Suppressor macrophage (primary cell): ENCODE results near the gene FAM161A.
A peak's percentile ranks its signal among the peaks of the same experiment; 100 is the strongest.
"Not testable (repeated sequence)": the region's sequence is repeated elsewhere in the genome, so short reads cannot be mapped to it uniquely, and the experiment has no call there.

Experiments
- DNase-seq, 4 experiments: peaks; one replicate each; pipeline ENCODE4 v3.0.0-alpha.2; 2020 to 2022
- total RNA-seq, 17 experiments: gene quantifications; one replicate each; lab custom pipeline; 2026; ENCODE audit warnings: mixed read lengths in 6 of 17, inconsistent platforms in 3 of 17; lab: John Stamatoyannopoulos, UW

FAM161A gene
- 0.62 to 3.6 (median 2.1) reads per million in 17 experiments for total RNA-seq

- peak; percentile 89 to 96 (median 94) for DNase-seq
These were observed at the start of gene FAM161A for GRCh38 chr2:61853847-61854563. Gene FAM161A, minus strand, starts transcription at chr2:61854060. Its CDS starts 19 bp downstream, at chr2:61854041.

- DNase-seq = peak; percentile 32 to 78 (median 50)
These were observed 46.4 kb upstream of the FAM161A start for GRCh38 chr2:61900281-61900680.

DNA sequence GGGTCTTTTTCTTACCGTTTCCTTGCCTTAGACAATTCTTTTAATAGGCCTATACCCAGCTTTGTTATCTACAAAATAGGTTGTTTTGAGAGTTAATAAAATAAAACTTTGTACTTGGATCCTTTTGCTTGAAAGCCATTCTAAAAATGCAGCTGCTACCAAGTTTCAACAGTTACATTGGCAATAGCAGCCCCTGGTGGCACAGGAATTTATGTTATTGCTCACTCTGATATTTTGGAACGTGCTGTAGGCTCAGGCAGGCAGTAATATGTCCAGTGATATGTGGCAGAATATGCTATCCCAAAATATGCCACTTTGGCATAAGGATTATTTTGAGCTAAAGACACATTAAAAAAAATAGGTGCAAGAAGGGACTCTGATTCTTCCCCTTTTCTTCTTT lies 45.0 kb upstream of the FAM161A start:
- DNase-seq = peak; percentile 4 to 31 (median 19)

DNA sequence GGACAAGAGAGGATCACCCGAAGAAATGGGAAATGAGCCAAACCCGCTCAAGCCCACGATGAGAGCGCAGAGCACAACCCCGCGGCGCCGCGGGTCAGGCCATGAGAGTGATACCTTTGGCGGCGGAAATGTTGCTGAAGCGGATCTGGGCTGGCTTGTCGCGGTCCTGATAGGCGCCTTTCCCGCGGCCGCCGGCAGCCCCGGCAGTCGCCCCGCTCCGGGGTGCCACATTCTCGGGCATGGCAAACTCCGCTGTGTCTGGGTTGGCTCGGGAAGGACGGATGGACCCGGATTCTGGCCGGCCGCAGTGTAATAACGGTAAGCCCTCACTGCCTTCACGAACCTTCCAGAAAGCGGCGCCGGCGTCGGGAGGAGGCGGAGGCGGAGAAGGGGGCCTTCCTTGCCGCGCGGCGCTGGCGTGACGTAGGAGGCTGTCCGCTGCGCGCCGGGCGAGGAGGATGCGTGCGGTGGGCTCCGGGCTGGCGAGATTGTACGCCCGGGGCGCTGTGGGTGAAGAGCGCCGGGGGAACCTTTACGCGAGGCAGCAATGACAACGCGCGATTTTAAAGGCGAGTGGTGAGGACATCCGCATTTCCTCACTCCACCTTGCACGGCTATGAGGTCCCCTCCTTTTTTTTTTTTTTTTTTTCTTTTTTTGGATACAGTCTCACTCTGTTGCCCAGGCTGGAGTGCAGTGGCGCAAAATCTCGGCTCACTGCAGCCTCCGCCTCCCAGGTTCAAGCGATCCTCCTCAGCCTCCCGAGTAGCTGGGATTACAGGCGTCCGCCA lies 34.6 kb upstream of the FAM161A start, which contains the start of gene CCT4:
CCT4 (minus strand) TSS at position 390 of the 789 bp plus-strand sequence; CDS start at position 241, 149 bp downstream.
- peak; percentile 89 to 95 (median 93) for DNase-seq

DNA sequence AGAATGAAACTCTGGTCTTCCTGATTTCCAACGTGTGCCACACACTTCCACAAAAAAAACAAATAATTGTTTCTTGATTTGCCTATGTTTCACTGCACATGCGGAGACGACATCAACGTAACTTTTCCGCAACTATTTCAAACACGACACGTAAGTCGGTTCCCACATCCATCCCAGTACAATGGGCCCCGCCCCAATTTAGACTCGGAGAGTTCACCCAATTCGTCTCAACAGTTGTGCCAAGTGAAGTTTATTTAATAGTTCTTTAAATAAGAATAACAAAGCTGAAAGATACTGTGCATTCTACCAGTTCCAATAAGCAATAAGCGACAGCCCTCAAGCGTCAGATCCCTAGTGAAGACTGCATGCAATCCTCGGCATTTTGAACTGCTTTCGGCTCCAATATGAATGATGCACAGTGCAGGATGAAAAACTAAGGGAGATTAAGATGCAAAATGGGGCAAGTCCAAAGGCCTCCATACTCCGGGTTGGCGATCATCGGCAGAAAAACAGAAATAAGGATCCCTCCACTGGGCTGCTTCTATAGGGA lies 33.9 kb upstream of the FAM161A start:
- peak; percentile 47 to 60 (median 50) for DNase-seq

GRCh38 chr2:61885896-61886603 lies 32.2 kb upstream of the FAM161A start:
- DNase-seq = no peak

DNA sequence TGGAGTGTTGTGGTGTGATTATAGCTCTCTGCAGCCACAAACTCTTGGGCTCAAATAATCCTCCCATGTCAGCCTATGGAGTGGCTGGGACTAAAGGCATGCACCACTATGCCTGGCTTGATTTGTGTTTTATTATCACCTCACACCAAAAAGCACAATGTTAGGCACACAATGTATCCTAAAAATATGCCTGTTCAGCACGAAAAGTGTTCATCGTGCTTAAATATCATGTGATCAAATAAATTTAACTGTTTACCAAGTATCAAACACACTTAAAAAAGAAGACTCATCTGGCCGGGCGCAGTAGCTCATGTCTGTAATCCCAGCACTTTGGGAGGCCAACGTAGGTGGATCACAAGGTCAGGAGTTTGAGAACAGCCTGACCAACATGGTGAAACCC lies 29.0 kb upstream of the FAM161A start:
- DNase-seq = no peak

DNA sequence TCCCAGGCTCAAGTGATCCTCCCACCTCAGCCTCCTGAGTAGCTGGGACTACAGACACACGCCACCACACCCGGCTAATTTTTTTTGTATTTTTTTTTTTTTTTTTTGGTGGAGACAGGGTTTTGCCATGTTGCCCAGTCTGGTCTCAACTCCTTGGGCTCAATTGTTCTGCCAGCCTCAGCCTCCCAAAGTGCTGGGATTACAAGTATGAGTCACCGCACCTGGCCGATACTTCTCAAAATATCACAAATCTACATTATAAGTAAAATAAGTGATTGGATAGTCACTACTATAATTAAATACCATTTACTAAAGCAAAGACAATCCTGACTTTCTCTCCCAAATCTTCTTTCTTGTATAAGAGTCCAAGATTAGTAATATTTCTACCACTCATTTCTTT lies 25.5 kb upstream of the FAM161A start:
- DNase-seq = not testable (repeated sequence)

DNA sequence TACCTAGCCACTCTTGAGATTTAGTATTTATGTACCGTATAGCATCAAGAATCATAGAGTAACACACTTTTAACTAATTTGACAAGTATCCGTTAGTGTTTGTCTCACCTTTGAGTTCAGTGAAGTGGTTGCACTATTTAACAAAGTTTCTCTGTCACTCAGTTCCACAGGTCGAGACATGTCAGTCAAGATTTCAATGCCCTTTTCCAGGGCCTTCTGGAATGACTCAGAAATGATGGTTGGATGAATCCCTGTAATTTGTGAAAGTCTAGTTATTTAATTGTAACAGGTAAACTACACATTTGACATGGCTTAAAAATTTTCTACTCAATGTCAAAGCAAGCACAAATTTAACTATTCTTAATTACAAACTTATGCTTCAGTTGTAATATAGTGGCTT lies 24.9 kb upstream of the FAM161A start:
- no peak for DNase-seq

DNA sequence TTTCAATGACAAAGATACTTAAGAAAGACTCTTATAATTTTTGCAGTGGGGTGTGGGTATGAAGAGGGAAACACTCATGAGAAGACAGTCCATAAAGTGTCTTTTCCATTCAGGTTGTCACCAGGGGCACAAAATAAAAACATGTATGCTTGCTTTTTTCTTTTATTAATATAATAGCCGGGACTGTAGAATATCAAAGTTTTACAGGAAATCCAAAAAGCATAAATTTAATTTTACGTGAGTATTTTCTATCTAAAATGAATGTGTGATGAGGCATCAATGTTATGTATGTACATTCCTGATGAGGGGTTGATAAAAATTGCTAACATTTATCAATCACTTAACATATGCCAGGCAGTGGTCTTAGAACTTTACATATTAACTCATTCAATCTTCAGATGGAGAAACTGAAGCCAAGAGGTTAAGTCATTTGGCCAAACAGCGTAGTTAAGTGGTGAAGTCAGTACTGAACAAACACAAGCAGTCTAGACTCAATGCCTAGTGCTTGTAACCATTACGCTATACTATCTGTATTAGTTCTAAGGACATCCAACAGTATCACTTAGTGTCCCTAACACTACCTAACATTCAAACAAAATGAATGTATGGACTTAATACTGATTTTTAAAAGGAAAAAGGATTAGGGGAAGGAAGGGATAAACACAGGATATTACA lies 23.8 kb upstream of the FAM161A start:
- DNase-seq = no peak

- no peak for DNase-seq
These were observed 22.5 kb upstream of the FAM161A start for GRCh38 chr2:61876400-61876799.

- not testable (repeated sequence) for DNase-seq
These were observed 12.7 kb upstream of the FAM161A start for GRCh38 chr2:61866482-61867089.

- DNase-seq = no peak
These were observed 8.2 kb upstream of the FAM161A start for GRCh38 chr2:61862085-61862484.

DNA sequence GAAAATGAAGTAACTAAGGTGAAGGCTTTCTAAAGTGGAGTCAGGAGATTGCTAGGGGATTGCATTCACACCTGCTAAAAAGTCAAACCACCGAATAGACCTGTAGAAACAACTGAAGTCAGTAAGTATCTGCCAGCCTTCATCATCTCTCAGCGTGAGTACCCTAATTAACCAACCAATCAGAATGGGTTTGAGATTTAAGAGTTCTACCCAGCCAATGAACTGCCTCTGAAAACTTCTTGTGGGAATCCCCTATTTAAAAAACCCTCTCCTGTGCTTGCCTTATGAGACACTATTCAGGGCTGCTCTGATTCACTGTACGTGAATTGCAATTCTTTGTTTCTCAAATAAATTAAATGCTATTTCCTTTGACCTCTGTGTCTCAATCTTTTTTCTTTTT lies 3.4 kb upstream of the FAM161A start:
- no peak for DNase-seq

DNA sequence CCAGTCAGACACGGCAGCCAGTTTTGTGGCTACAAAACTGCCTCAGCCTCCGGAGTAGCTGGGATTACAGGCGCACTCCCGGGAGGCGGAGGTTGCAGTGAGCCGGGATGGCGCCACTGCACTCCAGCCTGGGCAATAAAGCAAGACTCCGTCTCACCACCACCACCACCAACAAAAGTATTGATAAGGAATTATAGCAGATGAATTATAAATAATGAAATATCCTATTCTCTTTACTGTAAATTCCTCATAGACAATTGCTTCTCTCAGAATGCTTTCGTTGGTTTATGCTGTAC lies 1.4 kb upstream of the FAM161A start:
- no peak for DNase-seq

DNA sequence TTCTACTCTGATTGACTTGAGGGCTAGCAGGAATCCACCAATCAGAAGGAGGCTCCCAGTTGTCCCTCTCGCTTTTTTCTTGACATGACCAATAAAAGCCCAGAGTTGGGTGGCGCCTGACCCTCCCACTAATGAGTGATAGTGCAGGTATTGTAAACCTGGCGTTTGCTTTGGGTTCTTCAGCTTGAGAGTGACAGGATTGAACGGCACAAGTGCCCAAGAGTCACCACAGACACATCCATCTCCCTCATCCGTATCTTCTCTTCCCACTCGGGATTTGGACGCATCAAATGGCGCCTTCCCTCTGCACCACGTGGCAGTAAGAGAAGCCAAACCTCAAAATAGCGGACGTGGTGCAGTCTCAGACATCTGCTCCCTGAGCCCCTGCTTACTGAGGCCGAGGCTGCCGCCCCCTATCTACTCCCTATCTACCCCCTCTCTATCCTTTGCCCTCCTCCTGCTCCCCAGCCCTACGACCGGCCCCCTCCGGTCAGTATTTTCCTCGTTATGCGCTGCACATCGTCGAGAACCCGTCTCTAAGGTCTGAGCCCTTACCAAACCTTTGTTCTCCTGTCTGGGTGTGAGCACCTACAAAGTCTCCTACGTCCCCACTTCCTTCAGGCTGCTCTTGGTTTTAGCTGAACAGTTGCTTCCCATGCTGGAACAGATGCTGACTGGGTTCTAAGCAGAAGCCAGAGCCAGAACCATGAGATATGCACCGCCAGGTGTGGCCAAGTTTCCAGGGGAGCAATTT lies 881 bp upstream of the FAM161A start:
- DNase-seq = peak; percentile 92 to 96 (median 95)

DNA sequence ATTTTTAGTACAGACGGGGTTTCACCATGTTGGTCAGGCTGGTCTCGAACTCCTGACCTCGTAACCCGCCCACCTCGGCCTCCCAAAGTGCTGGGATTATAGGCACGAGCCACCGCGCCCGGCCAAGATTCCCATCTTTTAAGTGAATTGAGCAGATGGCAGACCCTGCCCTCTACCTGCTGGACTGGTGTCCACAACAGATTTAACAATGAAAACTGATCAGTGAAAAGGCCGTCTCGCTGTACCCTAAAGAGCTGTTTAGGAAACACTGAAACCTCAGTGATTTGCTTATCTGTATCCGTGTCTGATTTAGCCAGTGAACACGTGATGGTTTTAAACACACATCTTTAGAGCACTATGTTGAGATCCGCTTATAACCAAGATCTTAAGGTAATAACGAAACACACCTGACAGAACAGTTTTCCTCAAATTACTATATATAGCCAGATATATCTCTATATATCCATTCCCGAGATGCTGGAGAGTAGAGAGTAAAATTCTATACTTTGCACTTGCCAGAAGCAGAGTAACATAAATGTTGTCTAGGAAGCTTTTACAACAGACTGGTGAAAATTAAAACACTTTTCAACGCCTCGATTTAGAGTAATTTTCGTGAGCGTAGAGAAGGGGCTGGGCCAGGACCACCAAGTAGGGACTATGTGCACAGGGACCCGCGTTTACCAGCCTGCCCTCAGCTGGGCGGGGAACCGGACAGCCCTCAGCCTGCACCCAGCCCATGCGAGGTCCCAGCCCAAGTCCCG lies 594 bp downstream of the FAM161A start:
- DNase-seq = peak in 2 of 4 experiments; percentile 62 to 72

DNA sequence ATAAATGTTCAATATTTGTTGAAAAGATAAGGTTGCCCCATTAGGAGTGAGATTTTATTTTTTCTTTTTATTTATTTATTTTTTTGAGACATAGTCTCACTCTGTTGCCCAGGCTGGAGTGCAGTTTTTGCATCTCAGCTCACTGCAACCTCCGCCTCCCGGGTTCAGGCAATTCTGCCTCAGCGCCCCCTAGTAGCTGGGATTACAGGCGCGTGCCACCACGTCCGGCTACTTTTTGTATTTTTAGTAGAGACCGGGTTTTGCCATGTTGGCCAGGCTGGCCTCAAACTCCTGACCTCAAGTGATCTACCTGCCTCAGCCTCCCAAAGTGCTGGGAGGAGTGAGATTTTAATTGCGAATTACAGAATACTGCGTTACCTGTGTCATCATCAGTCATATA lies 2.6 kb downstream of the FAM161A start:
- not testable (repeated sequence) for DNase-seq

DNA sequence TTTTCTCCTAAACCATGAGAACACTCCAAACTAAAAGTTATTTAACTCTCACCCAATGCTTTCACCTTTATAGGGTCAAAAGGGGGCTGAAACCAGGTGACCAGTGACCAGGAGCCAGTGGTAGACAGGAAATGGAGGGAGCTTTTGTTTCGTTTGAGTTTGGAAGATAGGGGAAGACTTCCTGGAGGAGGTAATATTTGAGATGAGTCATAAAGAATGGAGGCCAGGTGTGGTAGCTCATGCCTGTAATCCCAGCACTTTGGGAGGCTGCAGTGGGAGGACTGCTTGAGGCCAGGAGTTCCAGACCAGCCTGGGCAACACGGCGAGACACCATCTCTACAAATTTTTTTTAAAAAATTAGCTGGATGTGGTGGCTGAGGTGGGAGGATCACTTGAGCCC lies 8.5 kb downstream of the FAM161A start:
- no peak for DNase-seq

- no peak for DNase-seq
These were observed 12.6 kb downstream of the FAM161A start for GRCh38 chr2:61841286-61841685.
